ENCODE measurements around the gene KIF4B.
"Not testable (repeated sequence)": the region's sequence is repeated elsewhere in the genome, so short reads cannot be mapped to it uniquely, and the experiment has no call there.

KIF4B gene

DNA sequence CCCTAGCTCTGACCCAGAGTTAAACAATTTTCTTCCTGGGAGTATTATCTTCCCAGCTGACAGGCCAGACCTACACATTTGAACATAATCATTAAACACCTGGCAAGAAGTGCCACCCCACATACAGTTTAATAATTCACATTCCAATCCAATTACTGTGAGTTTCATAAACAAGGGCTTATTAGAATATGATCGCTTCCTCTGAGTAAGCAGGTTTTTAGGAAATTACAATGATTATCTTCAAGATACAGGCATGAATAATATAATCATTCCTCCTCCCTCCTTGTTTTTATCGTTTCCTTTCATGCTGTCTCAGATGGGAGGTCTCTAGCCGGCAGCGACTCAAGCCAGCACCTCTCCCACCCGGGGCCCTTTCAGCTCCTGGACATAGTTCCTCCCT, 15.8 kb upstream of the KIF4B start:
- Histone ChIP-seq H4K20me1 (0 out of 22 replicates have a peak, but pooled peaks cover 0 to 3% (median 0%) of the 10 kb centered on the region in 11 experiments), H3K4me3 (no peak overlapping the region), H3K9me3 (replicated peaks in 1 of 11) (peaks cover 0 to 7% (median 0%) of the 10 kb centered on the region in 11 experiments; a peak in 1 of 22 replicates), H3K9ac (no peak overlapping the region), H3K4me2 (no peak overlapping the region), H3K27ac (no peak overlapping the region), H3K4me1 (peaks cover 0 to 21% (median 8%) of the 10 kb centered on the region in 10 experiments; a peak in 17 of 20 replicates), H3K36me3 (no peaks in the 10 kb centered on the region), H3K27me3 (no peaks in the 10 kb centered on the region)
- no peak for TF ChIP-seq Cebpa-rat (IDR thresholded peaks at IDR 0.05)

- H3K9ac ChIP-seq = no peak overlapping the region
- TF ChIP-seq Cebpa-rat (IDR thresholded peaks at IDR 0.05) = no peak
- no peaks in the 10 kb centered on the region for H3K36me3 ChIP-seq
- H3K27me3 ChIP-seq = no peaks in the 10 kb centered on the region
- H4K20me1 ChIP-seq = no peaks in the 10 kb centered on the region
- H3K4me3 ChIP-seq = no peak overlapping the region
- peaks cover 7 to 17% (median 10%) of the 10 kb centered on the region in 11 experiments; a peak in 20 of 22 replicates for H3K9me3 ChIP-seq (replicated peaks in 1 of 11)
- H3K4me1 ChIP-seq = peaks cover 0 to 4% (median 0%) of the 10 kb centered on the region in 10 experiments; a peak in 4 of 20 replicates
- H3K4me2 ChIP-seq = no peak overlapping the region
- H3K27ac ChIP-seq = no peak overlapping the region
These were observed 13.7 kb upstream of the KIF4B start for GRCh38 chr5:154999865-155000264.

- no peak overlapping the region for H3K27ac ChIP-seq
- no peaks in the 10 kb centered on the region for H3K4me1 ChIP-seq
- H3K36me3 ChIP-seq = no peaks in the 10 kb centered on the region
- no peak overlapping the region for H3K4me2 ChIP-seq
- no peaks in the 10 kb centered on the region for H4K20me1 ChIP-seq
- H3K4me3 ChIP-seq = no peak overlapping the region
- H3K9ac ChIP-seq = no peak overlapping the region
- peaks cover 7 to 21% (median 15%) of the 10 kb centered on the region in 11 experiments; a peak in 20 of 22 replicates for H3K9me3 ChIP-seq (replicated peaks in 1 of 11)
- no peaks in the 10 kb centered on the region for H3K27me3 ChIP-seq
- no peak for TF ChIP-seq Cebpa-rat (IDR thresholded peaks at IDR 0.05)
These were observed 12.0 kb upstream of the KIF4B start for GRCh38 chr5:155001523-155001922.

- H4K20me1 ChIP-seq, H3K27me3 ChIP-seq, H3K4me2 ChIP-seq, H3K27ac ChIP-seq, H3K4me3 ChIP-seq, H3K4me1 ChIP-seq, H3K9ac ChIP-seq, H3K36me3 ChIP-seq: not testable (repeated sequence)
- H3K9me3 ChIP-seq (replicated peaks in 1 of 11) = peaks cover 7 to 21% (median 15%) of the 10 kb centered on the region in 11 experiments; a peak in 20 of 22 replicates
These were observed 10.8 kb upstream of the KIF4B start for GRCh38 chr5:155002722-155003121.

DNA sequence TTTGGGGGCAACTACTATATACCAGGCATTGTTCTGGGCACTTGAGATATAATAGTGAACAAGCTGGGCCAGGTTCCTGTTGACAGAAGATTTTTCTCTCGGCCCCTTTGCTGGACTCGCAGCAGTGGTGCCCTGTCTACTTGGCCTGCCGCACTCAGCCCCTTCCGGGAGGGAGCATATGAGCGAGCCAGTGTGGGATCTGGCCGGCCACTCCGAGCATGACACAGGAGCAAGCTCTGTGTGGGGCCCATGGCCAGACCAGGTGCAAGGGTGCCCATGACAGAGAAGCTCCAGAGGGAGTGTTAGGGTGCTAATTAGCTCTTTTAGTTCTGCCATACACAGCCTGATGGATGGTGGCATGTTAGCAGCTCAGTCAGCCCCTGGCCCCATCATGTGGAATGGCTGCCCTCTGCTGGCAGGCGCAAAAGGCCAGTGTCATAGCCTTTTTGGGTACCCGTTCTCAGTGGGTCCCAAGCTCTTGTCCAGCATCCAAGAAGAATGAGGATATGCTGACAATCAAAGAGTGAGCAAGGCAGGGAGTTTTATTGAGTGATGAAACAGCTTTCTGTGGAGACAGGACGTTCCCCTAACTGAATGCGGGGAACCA, 9.3 kb upstream of the KIF4B start:
- Histone ChIP-seq H3K27ac (no peak overlapping the region), H4K20me1 (no peaks in the 10 kb centered on the region), H3K9ac (no peak overlapping the region), H3K9me3 (replicated peaks in 1 of 11) (peaks cover 7 to 21% (median 15%) of the 10 kb centered on the region in 11 experiments; a peak in 20 of 22 replicates), H3K4me3 (no peak overlapping the region), H3K36me3 (no peaks in the 10 kb centered on the region), H3K4me1 (no peaks in the 10 kb centered on the region), H3K27me3 (no peaks in the 10 kb centered on the region), H3K4me2 (no peak overlapping the region)
- no peak for TF ChIP-seq Cebpa-rat (IDR thresholded peaks at IDR 0.05)

DNA sequence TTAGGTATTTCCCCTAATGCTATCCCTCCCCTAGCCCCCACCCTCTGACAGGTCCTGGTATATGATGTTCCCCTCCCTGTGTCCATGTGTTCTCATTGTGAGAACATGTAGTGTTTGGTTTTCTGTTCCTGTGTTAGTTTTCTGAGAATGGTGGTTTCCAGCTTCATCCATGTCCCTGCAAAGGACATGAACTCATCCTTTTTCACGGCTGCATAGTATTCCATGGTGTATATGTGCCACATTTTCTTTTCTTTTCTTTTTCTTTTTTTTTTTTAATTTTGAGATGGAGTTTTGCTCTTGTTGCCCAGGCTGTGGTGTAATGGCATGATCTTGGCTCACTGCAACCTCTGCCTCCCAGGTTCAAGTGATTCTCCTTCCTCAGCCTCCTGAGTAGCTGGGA, 7.3 kb upstream of the KIF4B start:
- not testable (repeated sequence) for H3K36me3 ChIP-seq, H3K27me3 ChIP-seq, H3K4me2 ChIP-seq, H4K20me1 ChIP-seq, H3K9ac ChIP-seq, H3K4me1 ChIP-seq, H3K27ac ChIP-seq, H3K4me3 ChIP-seq
- H3K9me3 ChIP-seq (replicated peaks in 1 of 11) = peaks cover 7 to 17% (median 15%) of the 10 kb centered on the region in 11 experiments; a peak in 20 of 22 replicates

GRCh38 chr5:155008669-155009068, 4.9 kb upstream of the KIF4B start:
- H3K36me3 ChIP-seq = no peaks in the 10 kb centered on the region
- peaks cover 7 to 17% (median 15%) of the 10 kb centered on the region in 11 experiments; a peak in 21 of 22 replicates for H3K9me3 ChIP-seq (replicated peaks in 1 of 11)
- no peak overlapping the region for H3K4me2 ChIP-seq
- H4K20me1 ChIP-seq = no peaks in the 10 kb centered on the region
- H3K4me1 ChIP-seq = no peaks in the 10 kb centered on the region
- no peaks in the 10 kb centered on the region for H3K27me3 ChIP-seq
- no peak overlapping the region for H3K27ac ChIP-seq
- no peak overlapping the region for H3K4me3 ChIP-seq
- no peak overlapping the region for H3K9ac ChIP-seq
- TF ChIP-seq Cebpa-rat (IDR thresholded peaks at IDR 0.05) = no peak

GRCh38 chr5:155010881-155011280, 2.7 kb upstream of the KIF4B start:
- H3K4me2 ChIP-seq = no peak overlapping the region
- no peak overlapping the region for H3K9ac ChIP-seq
- H3K4me1 ChIP-seq = no peaks in the 10 kb centered on the region
- H4K20me1 ChIP-seq = no peaks in the 10 kb centered on the region
- H3K9me3 ChIP-seq (replicated peaks in 1 of 11) = peaks cover 0 to 16% (median 3%) of the 10 kb centered on the region in 11 experiments; a peak in 5 of 22 replicates
- no peak for TF ChIP-seq Cebpa-rat (IDR thresholded peaks at IDR 0.05)
- H3K36me3 ChIP-seq = no peaks in the 10 kb centered on the region
- H3K27me3 ChIP-seq = no peaks in the 10 kb centered on the region
- no peak overlapping the region for H3K27ac ChIP-seq
- no peak overlapping the region for H3K4me3 ChIP-seq

GRCh38 chr5:155015239-155015638, 1.7 kb downstream of the KIF4B start:
- no peak for TF ChIP-seq Cebpa-rat (IDR thresholded peaks at IDR 0.05)

GRCh38 chr5:155017610-155018009, 4.1 kb downstream of the KIF4B start:
- H3K4me2 ChIP-seq = no peak overlapping the region
- no peaks in the 10 kb centered on the region for H4K20me1 ChIP-seq
- peaks cover 0 to 26% (median 8%) of the 10 kb centered on the region in 11 experiments; a peak in 12 of 22 replicates for H3K9me3 ChIP-seq (replicated peaks in 1 of 11)
- H3K27me3 ChIP-seq = no peaks in the 10 kb centered on the region
- H3K4me1 ChIP-seq = no peaks in the 10 kb centered on the region
- H3K36me3 ChIP-seq = no peaks in the 10 kb centered on the region
- no peak overlapping the region for H3K4me3 ChIP-seq
- TF ChIP-seq Cebpa-rat (IDR thresholded peaks at IDR 0.05) = no peak
- H3K27ac ChIP-seq = no peak overlapping the region
- no peak overlapping the region for H3K9ac ChIP-seq

More at GRCh38 chr5:155015239-155015638, 1.7 kb downstream of the KIF4B start:
- Histone ChIP-seq H3K9me3 (replicated peaks in 1 of 11) (peaks cover 0 to 26% (median 8%) of the 10 kb centered on the region in 11 experiments; a peak in 12 of 22 replicates), H3K4me1 (no peaks in the 10 kb centered on the region), H3K4me3 (no peak overlapping the region), H3K27me3 (no peaks in the 10 kb centered on the region), H3K36me3 (no peaks in the 10 kb centered on the region), H3K9ac (no peak overlapping the region), H3K4me2 (no peak overlapping the region), H3K27ac (no peak overlapping the region), H4K20me1 (no peaks in the 10 kb centered on the region)

Data from BLaER1 treated with 17β-estradiol and CSF1 and Interleukin-3, amounts not matched to agents 10 nM and 100 nM (cell line).